ENCODE data around the gene EXOC4. TPM values are rescaled to one million over a fixed set of nuclear protein-coding genes. Genes with fewer than 3 reads are reported as not detected.

Gene EXOC4
- total RNA-seq, 1 experiment from 2014 or later, result 65.1 TPM

DNA sequence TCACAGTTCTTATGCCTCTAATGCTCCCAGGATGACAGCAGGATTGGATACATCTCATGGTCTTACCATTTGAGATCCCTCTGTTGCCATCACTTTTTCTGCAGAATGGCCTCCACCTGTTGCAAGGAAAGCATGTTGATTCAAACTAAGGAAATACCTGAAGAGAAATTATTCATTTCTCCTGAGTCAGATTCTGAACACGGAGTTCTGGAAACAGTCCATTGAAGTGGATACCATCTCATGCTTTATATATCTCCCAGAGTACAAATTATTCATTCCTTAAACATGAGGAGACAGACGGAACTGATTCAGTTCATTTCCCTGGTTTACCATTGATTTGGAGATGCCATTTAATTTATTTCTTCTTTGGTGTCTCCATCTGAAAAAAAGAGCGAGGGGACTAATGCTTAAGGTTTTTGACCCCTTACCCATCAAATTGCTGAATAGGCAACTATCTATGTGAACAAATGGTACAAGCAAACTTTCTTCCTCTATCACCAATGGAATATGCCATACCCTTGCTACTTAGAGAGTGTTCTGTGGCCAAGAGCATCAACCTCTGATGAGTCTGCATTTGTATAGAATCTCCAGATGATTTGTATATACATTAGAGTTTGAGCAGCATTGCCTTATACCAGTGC is 569.2 kb downstream of the EXOC4 start:
- in situ Hi-C loops (cut with HindIII; ENCODE audit: low pct_unique_long_range_greater_than_20kb, low sequenced_read_pairs), result no loop called here
- DNase-seq (ENCODE audit: low read depth), result no peak

GRCh38 chr7:133822868-133823552 is 570.1 kb downstream of the EXOC4 start:
- in situ Hi-C loops (cut with HindIII; ENCODE audit: low pct_unique_long_range_greater_than_20kb, low sequenced_read_pairs), result no loop called here
- no peak for DNase-seq (ENCODE audit: low read depth)

GRCh38 chr7:133824132-133824531 is 571.3 kb downstream of the EXOC4 start:
- DNase-seq (ENCODE audit: low read depth), result no peak
- in situ Hi-C loops (cut with HindIII; ENCODE audit: low pct_unique_long_range_greater_than_20kb, low sequenced_read_pairs), result no loop called here

DNA sequence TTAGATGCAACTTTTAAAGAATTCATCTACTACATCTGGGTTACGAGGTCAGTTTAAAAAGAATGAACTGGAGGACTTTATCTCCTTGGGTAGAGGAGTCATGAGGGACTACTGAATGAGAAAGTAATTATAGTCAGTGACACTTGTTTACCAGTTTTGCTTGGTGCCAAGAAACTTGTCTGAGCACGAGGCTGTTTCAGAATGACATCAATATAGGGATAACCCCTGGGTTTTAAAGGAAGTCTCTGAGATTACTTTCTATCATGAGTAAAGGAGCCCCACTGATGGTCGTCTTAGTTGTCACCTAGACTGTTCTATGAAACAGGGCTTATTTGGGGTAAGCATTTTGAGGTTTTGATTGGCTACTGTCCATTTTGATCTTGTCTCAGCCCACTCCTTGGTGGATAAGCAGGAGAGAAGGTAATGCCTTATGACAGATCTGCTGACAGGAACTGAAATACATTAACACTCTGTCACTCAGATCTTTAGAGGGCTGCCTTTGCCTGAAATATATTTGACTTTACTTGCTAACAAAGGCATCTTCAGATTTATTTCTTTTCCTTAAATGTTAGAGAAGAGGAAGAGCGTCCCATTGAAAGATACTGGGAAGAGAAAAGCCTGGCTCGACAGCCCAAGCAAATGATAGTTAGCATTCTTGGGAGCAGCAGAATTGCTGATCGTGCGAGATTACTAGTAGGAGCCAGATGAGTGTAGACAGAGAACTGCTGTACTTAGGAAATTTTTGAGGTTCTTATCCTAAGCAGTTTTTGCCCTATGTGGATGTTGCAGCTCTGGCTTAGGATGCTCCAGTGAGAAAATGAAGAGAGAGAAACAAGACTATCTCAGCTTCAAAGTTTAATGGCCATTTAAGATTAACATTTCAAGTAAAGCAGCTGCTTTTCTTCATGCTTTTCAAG is 575.1 kb downstream of the EXOC4 start:
- in situ Hi-C loops (cut with HindIII; ENCODE audit: low pct_unique_long_range_greater_than_20kb, low sequenced_read_pairs), result no loop called here
- DNase-seq (ENCODE audit: low read depth), result no peak

DNA sequence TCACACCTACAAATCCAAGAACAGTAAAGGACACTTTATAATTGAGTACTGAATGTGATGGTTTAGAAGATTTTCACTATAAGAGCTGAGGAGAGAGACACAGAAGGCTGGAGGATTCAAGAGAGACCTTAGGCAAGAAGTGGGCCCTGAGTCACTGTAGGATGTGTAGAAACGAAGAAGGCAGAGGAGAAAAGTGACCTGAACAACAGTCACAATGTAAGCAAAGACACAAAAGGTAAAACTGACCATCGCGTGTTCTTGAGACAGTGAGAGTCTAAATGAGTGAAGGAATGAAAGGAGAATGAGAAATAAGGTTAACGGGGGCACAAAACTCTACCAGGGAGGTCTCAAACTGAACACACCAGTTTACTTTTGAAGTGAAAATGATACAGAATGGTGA is 576.0 kb downstream of the EXOC4 start:
- no peak for DNase-seq (ENCODE audit: low read depth)
- in situ Hi-C loops (cut with HindIII; ENCODE audit: low pct_unique_long_range_greater_than_20kb, low sequenced_read_pairs), result no loop called here

- in situ Hi-C loops (cut with HindIII; ENCODE audit: low pct_unique_long_range_greater_than_20kb, low sequenced_read_pairs), result no loop called here
- DNase-seq (ENCODE audit: low read depth), result peak; percentile 68
Measured at GRCh38 chr7:133829336-133829897, 576.5 kb downstream of the EXOC4 start.

DNA sequence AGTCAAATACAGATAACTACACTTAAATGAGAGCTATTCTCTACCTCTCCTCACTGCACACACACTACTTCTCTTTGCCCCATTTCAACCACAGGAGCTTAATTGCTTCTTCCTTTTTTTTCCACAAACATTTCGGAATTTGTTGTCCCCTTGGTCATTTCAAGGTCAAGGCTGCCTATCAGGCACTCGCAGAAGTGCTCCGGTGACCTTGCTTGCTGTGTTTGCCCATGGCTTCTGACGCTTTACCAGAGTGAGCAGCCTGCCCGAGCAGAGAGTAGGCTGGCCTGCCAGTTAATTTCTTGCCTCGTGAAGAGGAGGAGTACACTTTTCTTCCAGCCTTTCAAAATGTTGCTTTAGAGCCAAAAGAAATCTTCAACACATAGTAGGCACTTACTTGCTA is 577.2 kb downstream of the EXOC4 start:
- in situ Hi-C loops (cut with HindIII; ENCODE audit: low pct_unique_long_range_greater_than_20kb, low sequenced_read_pairs), result no loop called here
- no peak for DNase-seq (ENCODE audit: low read depth)

- in situ Hi-C loops (cut with HindIII; ENCODE audit: low pct_unique_long_range_greater_than_20kb, low sequenced_read_pairs), result no loop called here
- no peak for DNase-seq (ENCODE audit: low read depth)
Measured at GRCh38 chr7:133836666-133837065, 583.8 kb downstream of the EXOC4 start.

DNA sequence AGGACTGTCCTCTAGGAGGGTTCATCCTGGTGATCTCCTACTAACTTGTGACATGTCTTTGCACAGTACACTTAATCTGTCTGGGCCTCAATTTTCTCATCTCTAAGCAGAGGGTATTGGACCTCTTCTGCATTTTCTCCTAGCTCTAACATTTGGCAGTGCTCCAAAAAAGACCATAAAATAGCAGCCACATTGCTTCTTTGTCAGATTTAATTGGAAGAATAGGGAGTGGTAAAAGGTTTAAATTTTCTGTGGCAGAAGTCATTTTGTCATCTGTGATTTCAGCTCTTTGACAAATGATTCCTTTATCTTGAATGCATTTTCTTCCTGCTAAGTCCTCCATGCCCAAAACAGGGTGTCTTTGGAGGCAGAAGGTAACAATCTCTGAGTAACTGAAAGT is 584.3 kb downstream of the EXOC4 start:
- in situ Hi-C loops (cut with HindIII; ENCODE audit: low pct_unique_long_range_greater_than_20kb, low sequenced_read_pairs), result no loop called here
- DNase-seq (ENCODE audit: low read depth), result no peak

- in situ Hi-C loops (cut with HindIII; ENCODE audit: low pct_unique_long_range_greater_than_20kb, low sequenced_read_pairs), result no loop called here
- DNase-seq (ENCODE audit: low read depth), result no peak
Measured at GRCh38 chr7:133839121-133839520, 586.2 kb downstream of the EXOC4 start.

GRCh38 chr7:133843341-133843740 is 590.5 kb downstream of the EXOC4 start:
- in situ Hi-C loops (cut with HindIII; ENCODE audit: low pct_unique_long_range_greater_than_20kb, low sequenced_read_pairs), result no loop called here
- no peak for DNase-seq (ENCODE audit: low read depth)

- in situ Hi-C loops (cut with HindIII; ENCODE audit: low pct_unique_long_range_greater_than_20kb, low sequenced_read_pairs), result no loop called here
- no peak for DNase-seq (ENCODE audit: low read depth)
Measured at GRCh38 chr7:133845005-133845404, 592.1 kb downstream of the EXOC4 start.

- DNase-seq (ENCODE audit: low read depth), result no peak
- in situ Hi-C loops (cut with HindIII; ENCODE audit: low pct_unique_long_range_greater_than_20kb, low sequenced_read_pairs), result no loop called here
Measured at GRCh38 chr7:133846203-133846945, 593.5 kb downstream of the EXOC4 start.

DNA sequence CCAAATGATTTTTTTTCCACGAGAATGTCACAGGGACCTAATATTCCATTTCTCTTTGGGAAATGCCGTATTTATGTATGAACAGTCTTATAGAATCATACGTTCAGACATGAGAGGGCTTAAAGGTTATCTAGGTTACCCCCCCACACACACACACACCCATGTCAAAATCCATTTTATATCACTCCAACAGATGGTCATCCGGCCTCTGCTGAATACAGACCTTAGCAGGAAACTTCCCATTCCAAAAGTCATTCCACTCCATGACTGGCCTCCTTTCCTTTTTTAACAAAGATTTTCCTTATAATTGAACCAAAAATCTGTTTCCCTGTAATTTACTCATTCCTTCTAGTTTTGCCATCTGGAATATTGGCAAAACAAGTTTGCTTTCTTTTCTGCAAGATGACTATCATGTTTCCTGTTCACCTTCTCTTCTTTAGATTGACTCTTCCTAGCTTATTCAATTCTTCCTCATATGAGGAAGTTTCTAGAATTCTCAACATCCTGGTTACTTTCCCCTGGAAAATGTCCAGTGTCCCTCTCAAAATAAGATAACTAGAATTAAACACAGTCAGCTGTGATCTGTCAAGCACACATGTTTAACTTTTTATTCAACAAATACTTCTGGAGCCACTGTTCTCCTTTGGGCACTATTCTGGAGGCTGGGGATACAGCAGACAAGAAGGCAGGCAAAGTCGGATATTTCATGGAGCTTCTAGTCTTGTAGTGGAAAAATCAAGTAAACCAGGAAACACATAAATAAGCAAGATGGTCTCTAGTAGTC is 597.8 kb downstream of the EXOC4 start:
- DNase-seq (ENCODE audit: low read depth), result no peak
- in situ Hi-C loops (cut with HindIII; ENCODE audit: low pct_unique_long_range_greater_than_20kb, low sequenced_read_pairs), result no loop called here

DNA sequence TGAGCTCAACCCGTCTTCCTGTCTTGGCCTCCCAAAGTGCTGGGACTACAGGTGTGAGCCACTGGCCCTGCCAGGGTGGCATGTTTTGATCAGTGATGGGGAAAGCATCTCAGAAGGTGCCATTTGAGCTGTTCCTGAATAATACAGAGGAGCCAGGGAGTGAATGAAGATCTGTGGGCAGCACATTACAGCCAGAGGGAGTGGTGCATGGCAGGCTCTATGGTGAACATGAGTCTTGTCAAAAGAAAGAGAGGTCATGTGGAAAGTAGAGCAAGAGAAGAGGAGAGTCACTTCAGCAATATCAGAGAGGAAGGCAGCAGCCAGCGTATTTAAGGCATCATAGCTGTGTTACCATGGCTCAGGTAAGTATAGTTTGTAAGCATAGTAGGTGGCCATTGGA is 598.5 kb downstream of the EXOC4 start:
- peak; percentile 14 for DNase-seq (ENCODE audit: low read depth)
- in situ Hi-C loops (cut with HindIII; ENCODE audit: low pct_unique_long_range_greater_than_20kb, low sequenced_read_pairs), result no loop called here

- in situ Hi-C loops (cut with HindIII; ENCODE audit: low pct_unique_long_range_greater_than_20kb, low sequenced_read_pairs), result no loop called here
Measured at GRCh38 chr7:133853706-133854276, 600.9 kb downstream of the EXOC4 start.

DNA sequence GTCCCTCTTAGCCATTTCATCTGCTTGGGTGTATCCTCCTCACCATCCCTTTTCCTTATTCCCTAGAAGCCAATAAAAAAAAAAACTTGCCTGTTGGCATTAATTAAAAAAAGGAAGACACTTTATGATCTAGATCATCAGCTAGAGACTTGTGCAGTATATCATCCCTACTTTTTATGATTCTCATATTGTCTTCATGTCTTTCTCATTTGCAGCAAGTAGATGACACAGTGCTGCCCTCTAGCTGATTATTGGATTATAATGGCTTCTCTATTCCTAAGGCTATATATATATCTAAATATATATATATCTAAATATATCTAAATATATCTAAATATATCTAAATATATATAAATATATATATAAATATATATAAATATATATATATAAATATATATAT is 601.9 kb downstream of the EXOC4 start:
- in situ Hi-C loops (cut with HindIII; ENCODE audit: low pct_unique_long_range_greater_than_20kb, low sequenced_read_pairs), result no loop called here
- peak; percentile 33 for DNase-seq (ENCODE audit: low read depth)

More at GRCh38 chr7:133853706-133854276, 600.9 kb downstream of the EXOC4 start:
- DNase-seq (ENCODE audit: low read depth), result peak; percentile 90

All from Caki2 (cell line).